GM18909 (cell line): ENCODE data around the gene IGSF21.

Experiments
- ATAC-seq: cut with Tn5 transposase; IDR thresholded peaks from one replicate; pipeline ENCODE4 v1.9.1; 2021; ENCODE audit warnings: mild to moderate bottlenecking; ENCODE audit not compliant: unreplicated experiment, poor library complexity

IGSF21 gene

GRCh38 chr1:18285538-18285924 lies 177.9 kb downstream of the IGSF21 start:
- ATAC-seq: no peak

GRCh38 chr1:18288722-18289121 lies 181.1 kb downstream of the IGSF21 start:
- ATAC-seq: no peak

- ATAC-seq: no peak
Observed at GRCh38 chr1:18289597-18289996, 182.0 kb downstream of the IGSF21 start.

- no peak for ATAC-seq
Observed at GRCh38 chr1:18290740-18291412, 183.3 kb downstream of the IGSF21 start.

- ATAC-seq: no peak
Observed at GRCh38 chr1:18292531-18292930, 184.9 kb downstream of the IGSF21 start.

GRCh38 chr1:18293291-18293690 lies 185.7 kb downstream of the IGSF21 start:
- ATAC-seq: no peak

- ATAC-seq: no peak
Observed at GRCh38 chr1:18294437-18295176, 187.0 kb downstream of the IGSF21 start.

- ATAC-seq: no peak
Observed at GRCh38 chr1:18297896-18298648, 190.5 kb downstream of the IGSF21 start.

- ATAC-seq: no peak
Observed at GRCh38 chr1:18299441-18300338, 192.1 kb downstream of the IGSF21 start.

GRCh38 chr1:18300376-18300775 lies 192.8 kb downstream of the IGSF21 start:
- ATAC-seq: no peak

GRCh38 chr1:18302788-18303413 lies 195.3 kb downstream of the IGSF21 start:
- no peak for ATAC-seq

GRCh38 chr1:18304151-18304869 lies 196.7 kb downstream of the IGSF21 start:
- no peak for ATAC-seq

GRCh38 chr1:18305182-18305795 lies 197.7 kb downstream of the IGSF21 start:
- ATAC-seq: no peak

- ATAC-seq: no peak
Observed at GRCh38 chr1:18307329-18307898, 199.8 kb downstream of the IGSF21 start.

GRCh38 chr1:18309552-18310155 lies 202.1 kb downstream of the IGSF21 start:
- ATAC-seq: no peak

GRCh38 chr1:18312961-18313360 lies 205.4 kb downstream of the IGSF21 start:
- no peak for ATAC-seq

GRCh38 chr1:18313523-18313922 lies 205.9 kb downstream of the IGSF21 start:
- ATAC-seq: no peak

GRCh38 chr1:18314399-18314798 lies 206.8 kb downstream of the IGSF21 start:
- ATAC-seq: no peak
